HG02938 (cell line): Measurements from ENCODE around the gene TGFB2.
A peak's percentile ranks its signal among the peaks of the same experiment; 100 is the strongest.

ENCODE experiments used
- ATAC-seq: cut with Tn5 transposase; IDR thresholded peaks from one replicate; pipeline ENCODE4 v1.9.1; 2021; ENCODE audit warnings: mild to moderate bottlenecking, moderate library complexity; ENCODE audit not compliant: unreplicated experiment

TGFB2 gene

DNA sequence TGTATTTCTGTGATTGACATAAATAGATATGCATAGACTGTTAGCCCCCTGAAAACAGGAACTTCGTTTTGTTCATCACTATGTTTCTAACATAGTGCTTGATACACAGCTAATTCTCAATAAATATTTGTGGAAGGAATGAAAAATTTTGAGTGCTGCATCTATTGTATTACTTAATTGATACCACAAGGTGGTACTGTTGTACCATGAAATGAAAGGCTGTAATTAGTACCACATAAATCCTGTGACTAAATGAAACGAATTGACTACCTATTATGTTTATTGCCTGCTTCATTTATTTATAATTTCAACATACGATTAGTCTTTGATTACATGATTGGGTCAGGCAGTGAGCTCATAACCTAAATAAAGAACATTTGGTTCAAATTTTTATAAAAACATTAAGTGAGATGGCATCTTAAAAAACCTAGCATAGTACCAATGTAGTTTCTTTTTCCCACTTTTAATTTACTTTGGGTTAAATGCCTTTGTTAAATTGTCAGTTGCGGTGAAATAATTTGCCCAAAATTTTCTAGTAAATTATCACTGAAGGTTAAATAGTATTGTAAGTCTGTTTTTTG is 15.0 kb upstream of the TGFB2 start:
- ATAC-seq = peak; percentile 83

DNA sequence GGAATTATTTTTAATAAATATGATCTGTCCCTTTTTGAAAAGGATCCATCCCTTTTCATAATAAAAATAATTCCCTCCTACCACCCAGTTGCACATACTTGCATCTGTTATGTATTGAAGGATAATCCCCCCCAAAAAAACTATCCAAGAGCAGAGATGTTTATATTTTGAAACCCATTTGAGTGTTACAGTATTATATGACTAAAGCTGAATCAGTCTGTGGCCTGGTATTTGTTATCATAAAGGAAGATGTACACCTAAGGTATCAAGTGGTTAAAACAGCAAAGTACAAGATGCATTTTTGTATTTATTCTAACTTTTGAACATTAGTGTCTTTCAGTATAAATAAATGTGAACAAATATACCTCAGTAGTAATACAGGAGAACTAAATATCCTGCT is 12.7 kb upstream of the TGFB2 start:
- ATAC-seq = no peak

DNA sequence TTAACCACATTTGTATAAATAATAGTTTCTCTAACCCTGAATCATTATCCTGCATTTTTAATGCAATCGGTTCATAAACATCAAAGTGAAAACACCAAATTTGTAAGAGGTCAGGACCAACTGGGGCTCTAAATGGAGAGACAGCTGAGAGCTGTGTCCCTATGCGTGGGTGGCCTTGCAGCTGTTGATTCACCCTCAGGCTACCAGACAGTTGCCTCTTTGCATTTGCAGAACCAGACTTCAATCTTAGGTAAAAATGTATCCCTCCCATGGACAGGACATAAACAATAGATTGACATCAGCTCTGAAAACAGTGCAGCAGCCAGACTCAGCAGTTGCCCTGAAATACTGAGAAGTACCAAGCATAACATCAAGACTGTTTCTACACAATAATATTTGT is 8.8 kb upstream of the TGFB2 start:
- ATAC-seq = no peak

DNA sequence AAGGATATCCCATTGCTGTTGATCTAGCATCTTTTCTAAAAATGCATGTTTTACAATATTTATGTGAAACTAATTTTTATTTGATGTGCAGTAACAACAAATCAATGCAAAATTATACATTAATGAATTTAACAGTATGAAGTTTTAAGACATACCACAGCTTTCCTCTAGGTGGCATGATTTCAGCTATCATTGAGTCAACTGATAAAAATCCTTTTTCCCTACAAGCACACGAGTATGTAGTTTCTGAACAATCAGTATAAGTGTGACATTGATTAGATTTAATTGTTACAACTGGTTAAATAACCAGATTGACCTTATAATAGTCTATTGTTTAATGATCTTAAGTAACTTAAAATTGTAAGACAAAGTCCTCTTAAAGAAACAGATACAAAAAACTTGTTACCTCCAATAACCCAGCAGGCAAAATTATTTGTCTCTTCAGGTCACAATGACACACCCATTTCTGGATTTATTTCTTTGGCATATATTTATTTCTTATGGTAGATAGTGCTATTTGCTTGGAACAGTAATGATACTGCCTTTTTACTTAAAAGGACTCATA is 5.8 kb upstream of the TGFB2 start:
- peak; percentile 60 for ATAC-seq

DNA sequence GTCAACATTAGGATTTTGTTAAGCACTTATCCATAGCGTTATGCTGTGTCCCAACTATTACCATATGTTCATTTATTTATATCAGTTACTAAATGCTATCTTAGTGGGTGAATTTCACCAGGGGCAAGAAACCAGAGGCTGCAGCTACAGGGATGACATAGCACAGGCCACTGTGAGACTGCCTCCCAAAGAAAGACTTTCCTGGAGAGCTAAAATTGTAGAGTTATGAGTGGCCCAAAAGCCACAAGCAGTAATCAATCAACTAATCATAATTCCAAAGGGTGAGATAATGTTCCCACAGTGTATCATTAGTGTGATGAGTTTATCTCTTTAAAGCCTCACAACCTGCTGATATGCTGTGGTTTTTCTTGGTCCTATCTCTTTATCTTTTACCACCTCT is 3.8 kb upstream of the TGFB2 start:
- ATAC-seq = no peak

DNA sequence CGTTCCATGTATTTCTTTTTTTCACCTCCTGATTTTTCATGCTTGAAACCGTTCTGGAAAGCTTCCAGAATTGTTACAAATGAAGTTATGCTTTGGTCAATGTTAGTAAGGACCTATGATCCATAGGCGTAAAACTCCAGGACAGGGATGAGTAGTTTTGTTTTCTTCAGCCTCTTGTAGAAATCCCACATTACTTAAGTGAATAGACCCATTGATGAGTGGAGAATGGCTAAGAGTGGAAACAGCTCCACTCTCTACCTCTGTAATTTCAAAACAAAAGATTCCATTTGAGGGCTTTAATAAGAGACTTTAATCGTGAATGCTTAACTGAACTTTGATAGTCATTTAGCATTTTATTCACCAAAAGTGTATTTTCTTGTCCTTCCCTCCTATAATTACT is 3.0 kb upstream of the TGFB2 start:
- ATAC-seq = no peak

DNA sequence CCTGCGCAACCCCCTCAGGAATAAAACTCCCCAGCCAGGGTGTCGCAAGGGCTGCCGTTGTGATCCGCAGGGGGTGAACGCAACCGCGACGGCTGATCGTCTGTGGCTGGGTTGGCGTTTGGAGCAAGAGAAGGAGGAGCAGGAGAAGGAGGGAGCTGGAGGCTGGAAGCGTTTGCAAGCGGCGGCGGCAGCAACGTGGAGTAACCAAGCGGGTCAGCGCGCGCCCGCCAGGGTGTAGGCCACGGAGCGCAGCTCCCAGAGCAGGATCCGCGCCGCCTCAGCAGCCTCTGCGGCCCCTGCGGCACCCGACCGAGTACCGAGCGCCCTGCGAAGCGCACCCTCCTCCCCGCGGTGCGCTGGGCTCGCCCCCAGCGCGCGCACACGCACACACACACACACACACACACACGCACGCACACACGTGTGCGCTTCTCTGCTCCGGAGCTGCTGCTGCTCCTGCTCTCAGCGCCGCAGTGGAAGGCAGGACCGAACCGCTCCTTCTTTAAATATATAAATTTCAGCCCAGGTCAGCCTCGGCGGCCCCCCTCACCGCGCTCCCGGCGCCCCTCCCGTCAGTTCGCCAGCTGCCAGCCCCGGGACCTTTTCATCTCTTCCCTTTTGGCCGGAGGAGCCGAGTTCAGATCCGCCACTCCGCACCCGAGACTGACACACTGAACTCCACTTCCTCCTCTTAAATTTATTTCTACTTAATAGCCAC is 696 bp downstream of the TGFB2 start:
- ATAC-seq = peak; percentile 42

DNA sequence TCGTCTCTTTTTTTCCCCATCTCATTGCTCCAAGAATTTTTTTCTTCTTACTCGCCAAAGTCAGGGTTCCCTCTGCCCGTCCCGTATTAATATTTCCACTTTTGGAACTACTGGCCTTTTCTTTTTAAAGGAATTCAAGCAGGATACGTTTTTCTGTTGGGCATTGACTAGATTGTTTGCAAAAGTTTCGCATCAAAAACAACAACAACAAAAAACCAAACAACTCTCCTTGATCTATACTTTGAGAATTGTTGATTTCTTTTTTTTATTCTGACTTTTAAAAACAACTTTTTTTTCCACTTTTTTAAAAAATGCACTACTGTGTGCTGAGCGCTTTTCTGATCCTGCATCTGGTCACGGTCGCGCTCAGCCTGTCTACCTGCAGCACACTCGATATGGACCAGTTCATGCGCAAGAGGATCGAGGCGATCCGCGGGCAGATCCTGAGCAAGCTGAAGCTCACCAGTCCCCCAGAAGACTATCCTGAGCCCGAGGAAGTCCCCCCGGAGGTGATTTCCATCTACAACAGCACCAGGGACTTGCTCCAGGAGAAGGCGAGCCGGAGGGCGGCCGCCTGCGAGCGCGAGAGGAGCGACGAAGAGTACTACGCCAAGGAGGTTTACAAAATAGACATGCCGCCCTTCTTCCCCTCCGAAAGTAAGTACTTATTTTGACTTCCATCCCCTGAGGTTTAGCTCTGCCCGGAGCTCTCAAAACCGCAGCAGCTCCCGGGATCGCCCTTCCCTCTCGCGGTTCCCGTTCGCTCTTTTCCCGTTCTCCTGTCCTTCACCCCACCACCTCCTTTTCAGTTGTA is 1.5 kb downstream of the TGFB2 start:
- ATAC-seq = no peak

DNA sequence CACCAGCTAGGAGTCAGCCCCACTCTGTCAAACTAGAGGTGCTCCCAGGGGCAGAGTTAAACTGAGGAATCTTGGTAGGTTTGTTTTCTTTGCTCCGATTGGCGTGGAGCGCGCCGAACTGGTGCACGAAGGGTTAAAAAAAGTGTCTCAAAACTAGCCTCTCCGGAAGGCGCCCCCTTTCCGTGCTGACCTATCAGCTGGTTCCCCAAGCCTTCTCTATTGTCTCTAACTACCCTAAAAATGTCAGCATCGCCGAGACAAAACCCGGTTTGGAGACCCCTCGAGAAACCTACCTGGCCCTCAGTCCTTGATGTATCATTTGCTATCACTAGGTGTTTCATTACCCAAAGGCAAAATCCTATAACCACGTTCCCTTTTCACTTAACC is 2.2 kb downstream of the TGFB2 start:
- no peak for ATAC-seq

DNA sequence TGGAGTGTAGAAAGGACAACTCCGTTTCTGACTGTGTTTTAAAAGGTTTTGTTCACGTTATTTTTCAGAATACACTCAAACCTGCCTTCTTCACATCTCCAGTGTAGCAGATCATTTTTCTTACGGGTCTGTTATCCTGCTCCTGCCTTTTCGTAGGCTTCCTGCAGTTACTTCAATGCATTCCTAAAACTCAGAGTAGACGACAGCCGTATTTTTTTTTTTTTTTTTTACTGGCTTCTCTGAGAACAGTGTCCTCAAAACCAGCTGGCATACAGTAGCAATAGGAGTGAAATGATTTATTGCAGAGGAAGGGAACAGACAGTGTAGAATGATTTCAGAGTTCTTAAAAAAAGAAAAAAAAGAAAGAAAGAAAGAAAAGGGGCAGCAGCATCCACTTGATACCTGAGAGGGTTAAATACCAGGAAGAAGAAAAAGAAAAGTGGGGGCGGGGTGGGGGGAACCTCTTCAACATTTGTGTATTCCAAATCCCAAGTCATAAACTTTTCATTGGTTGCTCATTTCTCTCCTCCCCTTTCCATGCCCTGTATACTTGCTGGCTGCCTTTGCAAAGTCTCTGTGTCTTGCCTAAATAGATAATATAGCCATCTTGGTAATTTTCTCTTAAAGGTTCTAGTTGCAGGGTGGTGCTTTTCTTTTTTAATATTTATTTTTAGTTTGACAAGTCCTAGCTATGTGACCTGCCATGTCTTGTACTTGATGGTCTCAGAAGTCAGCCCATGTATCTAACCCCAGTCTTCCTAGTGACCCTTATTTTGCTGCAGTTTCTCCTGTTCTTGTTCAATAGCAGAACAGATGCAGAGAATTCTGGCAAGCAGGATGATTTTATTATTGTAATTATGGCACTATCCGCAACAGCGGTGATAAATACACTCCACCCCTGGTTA is 2.8 kb downstream of the TGFB2 start:
- ATAC-seq = no peak

DNA sequence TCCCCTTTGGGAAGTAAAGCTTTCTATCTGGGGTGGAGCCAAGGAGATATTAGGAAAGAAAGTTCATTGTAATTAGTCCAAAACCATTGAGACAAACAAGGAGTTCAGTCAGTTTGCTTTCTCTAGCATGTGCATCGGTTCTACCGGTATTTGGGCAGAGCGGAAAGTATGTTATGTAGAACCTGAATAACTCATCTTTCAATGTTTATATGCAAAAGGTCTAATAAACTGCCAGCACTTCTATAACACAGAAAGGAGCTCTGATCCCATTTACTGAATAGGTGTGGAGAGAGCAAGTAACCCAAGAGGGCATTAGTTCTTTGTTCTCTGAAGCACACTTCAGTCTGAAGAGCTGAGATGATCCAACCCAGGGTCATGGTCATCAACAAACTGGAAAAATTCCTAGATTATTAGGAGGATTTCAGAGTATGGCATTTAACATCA is 3.5 kb downstream of the TGFB2 start:
- ATAC-seq = no peak

DNA sequence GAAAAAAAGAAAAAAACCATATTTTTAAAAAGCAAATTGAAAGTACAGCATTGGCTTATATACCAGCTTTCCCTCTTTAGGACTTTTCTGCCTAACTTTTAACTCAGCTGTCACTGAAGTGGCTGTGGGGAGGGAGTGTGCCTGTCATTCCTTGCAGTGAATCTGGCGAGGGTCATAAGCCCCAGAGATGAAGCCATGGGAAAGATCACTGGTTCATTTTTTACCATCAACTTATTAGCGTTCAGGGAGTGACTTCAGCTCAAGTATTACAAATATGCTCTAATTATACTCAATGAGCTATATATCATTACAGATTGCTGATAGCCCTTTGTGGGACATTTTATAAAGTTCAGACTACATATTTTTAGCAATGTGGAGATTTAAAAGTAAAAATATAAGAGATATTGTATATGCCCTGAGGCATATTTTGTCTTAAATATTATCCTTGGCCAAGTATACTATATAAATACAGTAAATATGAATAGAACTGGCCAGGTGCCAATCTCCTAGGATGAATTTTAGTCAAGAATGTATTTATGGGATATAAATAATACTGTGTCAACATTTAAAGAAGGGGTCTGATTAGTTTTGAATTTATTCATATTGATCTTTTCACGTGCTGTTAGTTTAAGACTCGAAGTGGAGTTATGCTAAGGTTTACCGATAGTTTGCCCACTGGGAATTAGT is 4.4 kb downstream of the TGFB2 start:
- ATAC-seq = no peak

DNA sequence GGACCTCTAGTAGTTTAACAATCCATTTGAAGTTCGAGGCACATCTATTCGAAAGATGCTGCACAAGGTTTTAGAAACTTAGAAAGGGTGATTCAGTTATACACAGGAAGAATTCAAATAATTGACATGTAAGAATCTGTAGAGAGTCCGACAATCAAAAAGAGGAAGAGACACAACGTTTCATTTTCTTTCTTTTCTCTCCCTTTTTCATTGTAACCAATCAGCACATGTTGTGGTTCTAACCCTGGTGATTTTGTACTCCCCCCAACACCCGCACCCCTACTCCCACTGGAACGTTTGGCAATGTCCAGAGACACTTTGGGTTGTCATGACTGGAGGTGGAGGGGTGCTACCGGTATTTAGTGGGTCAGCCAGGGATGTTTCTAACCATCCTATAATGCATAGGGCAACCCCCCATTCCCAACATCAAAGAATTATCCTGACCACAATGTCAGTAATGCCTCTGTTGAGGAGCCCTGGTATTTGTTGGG is 4.9 kb downstream of the TGFB2 start:
- no peak for ATAC-seq

DNA sequence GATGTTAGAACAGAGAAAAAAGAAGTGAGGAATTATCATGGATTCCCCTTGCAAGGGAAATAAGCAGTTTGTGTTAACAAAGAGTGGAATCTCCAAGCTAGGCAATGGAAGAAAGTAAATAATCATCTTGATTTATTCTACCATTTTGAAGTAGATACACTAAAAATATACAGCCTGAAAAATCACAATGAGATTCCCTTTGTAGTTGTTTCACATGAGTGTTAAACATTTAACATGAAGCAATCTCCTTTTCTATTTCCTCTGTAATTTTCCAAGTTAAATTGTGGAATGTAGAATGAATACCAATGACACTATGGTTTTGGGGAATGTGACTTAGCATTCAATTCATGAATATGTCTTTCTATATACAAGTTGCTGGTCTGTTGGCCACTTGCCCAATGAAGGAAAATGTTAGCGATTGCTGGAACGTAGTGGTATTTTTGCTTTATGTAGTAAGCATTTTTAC is 5.7 kb downstream of the TGFB2 start:
- ATAC-seq = no peak

DNA sequence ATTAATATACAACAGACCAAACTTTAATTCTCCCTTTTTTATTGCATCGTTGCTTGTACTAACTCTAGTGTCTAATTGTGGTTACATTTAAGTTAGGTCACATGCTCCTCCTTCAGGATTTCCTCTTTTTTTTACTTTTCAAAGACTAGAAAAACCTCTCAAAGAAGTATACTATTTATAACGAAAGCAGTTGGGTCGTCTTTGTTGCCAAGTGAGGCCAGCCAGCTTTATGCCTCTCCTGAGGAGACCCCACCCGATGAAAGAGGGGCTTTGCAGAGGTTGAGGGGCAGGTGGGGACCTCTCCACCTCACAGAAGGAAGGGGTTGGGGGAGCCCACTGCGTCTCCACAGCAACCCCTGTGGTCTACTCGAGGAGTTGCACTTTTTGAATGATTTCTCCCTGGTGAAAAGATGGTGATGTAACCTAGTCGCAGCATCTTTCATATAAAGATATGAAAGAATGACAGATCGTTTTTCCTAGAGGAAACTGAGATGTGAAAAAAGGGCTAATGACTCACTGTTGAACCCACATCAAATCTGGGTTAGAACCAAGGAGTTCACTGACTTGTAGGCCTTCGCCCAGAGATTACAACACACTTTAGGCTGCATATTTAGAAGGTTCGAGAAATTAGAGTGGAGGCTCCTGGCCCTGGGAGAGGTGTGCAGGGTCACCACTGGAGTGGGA is 6.4 kb downstream of the TGFB2 start:
- peak; percentile 71 for ATAC-seq

DNA sequence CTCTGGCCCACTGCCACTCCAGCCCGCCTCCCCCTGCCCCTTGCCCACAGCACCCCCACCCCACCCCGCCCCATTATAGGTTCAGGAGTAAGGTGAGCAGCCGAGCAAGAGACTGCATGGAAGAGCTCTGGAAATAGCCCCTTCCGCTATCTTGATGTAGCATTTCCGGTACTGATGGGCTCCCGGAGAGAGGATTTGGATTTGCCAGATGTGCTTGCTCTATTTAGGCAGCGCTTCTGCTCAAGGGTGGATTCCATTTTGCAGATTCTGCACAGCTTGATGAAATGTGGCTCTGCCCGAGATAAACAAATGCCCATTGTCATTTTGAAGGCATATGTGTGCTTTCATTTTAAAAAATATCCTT is 6.9 kb downstream of the TGFB2 start:
- ATAC-seq = no peak

DNA sequence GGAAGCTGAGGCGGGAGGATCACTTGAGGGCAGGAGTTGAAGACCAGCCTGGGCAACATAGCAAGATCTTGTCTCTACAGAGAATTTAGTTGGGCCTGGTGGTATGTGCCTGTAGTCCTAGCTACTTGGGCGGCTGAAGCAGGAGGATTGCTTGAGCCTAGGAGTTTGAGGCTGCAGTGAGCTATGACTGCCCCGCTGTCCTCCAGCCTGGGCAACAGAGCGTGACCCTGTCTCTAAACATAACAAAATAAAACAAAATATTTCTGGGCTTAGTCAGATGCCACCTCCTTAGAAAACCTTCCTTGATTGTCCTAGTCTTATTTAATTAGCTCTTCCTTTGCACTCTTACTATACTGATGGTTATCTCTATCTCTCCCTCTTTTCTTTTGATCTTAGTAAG is 8.5 kb downstream of the TGFB2 start:
- ATAC-seq = no peak

DNA sequence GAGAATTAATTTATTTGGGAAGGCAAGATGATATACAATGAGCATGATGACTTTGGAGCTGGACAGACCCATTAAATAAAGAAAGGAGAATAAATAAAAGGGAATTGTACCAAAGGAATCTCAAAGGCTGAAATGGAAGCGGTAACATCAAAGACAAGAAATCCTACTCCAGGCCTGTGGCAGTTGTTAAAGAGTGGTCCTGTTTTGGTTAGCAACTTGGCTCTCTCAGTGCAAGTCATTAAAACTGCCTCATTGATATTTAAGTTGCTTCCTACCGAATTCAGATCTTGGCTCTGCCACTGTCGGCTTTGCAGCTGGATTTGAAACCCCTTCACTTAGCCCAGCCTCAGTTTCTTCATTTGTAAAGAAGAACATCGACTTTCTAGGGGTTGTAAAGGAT is 10.1 kb downstream of the TGFB2 start:
- ATAC-seq = no peak

DNA sequence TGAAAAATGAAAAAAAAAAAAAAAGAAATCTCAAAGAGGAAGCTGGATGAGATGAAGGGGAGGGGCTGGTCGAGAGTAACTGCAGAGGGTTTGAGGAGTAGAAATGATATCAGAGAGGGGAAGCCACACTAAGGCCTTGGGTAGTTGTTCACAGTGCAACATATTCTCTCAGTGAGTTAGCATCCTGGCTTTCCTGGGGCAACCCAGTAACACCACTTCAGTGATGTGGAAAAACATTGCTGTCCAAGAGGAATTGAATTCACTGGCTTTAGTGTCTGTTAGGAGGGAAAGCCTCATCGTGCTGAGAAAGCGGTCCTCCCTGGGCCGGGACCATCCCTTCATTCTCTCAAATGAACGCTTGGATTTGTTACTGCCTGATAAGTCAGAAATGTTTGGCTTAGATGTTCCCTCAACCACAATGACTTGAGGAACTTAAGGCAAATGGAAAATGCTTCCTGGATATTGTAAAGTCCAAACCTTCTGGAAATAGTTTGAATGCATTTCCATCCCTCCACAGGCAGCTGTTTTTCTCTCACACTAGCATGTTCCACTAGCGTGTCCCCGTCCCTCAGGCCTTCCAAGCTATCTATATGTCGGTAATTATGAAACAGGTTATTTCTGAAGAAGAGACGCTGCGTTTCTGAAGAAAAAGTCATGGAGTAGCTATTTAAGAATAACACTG is 12.2 kb downstream of the TGFB2 start:
- no peak for ATAC-seq
